Stimulated activated CD4-positive, alpha-beta T cell treated with anti-CD3 and anti-CD28 coated beads, Interleukin-12 subunit alpha, Interleukin-12 subunit beta, amount 100 ng/mL, for 48 hours (primary cell): ENCODE data around the gene YIPF2.
"Not testable (repeated sequence)": the region's sequence is repeated elsewhere in the genome, so short reads cannot be mapped to it uniquely, and the experiment has no call there.

Source experiments
- DNase-seq, 3 donors: peaks; one replicate each; pipeline ENCODE4 v3.0.0-alpha.2; 2020; ENCODE audit warnings: low read depth in 2 of 3, low spot score in 1 of 3

Gene YIPF2

DNA sequence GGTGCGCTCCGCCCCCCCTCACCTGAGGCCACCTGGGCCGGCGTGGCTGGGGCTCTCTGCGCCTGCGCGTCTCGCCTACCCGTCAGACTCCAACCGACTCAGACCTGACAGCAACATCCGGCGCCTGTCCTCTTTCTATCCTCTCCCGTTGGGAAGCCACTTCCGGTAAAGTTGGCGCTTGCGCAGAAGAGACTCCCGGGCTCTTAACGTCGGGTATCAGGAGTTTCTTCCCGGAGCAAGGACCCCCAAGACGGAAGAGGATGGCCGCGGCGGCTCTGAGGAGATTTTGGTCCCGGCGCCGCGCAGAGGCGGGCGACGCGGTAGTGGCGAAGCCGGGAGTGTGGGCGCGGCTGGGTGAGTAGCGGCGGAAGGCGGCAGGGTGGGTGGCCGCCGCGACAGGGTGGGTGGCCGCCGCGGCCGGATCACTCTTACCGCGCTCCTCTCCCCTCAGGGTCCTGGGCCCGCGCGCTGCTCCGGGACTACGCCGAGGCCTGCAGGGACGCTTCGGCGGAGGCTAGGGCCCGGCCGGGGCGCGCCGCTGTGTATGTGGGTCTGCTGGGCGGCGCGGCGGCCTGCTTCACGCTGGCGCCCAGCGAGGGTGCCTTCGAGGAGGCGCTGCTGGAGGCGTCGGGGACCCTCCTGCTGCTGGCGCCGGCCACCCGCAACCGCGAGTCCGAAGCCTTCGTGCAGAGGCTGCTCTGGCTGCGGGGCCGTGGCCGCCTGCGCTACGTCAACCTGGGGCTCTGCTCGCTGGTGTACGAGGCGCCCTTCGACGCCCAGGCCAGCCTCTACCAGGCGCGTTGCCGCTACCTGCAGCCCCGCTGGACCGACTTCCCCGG is at the start of gene YIPF2, which contains the start of gene TIMM29:
TSS of gene YIPF2 (minus strand) at position 77 of the 839 bp plus-strand sequence. CDS start 229 bp downstream, outside the sequence.
TSS of gene TIMM29 (plus strand) at position 249 of the 839 bp plus-strand sequence. CDS start at position 261, 12 bp downstream.
- peak; percentile 93 to 97 (median 95) for DNase-seq

DNA sequence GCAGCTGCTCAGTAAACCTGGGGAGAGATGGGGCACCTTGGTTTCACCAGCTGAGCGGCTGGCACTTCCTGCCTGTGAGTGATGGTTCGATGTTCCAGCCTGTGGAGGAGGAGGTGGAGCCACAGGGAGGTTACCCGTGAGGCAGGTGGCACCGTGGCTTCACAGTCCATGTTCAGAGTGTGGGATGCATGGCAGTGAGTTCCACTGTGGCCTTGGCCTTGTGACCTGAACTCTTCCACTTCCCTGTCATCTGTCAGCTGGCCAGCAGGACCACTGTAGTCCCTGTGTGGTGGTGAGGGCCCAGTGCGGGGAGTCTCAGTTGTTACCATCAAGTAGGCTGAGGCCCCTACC is 49.3 kb upstream of the YIPF2 start:
- no peak for DNase-seq

DNA sequence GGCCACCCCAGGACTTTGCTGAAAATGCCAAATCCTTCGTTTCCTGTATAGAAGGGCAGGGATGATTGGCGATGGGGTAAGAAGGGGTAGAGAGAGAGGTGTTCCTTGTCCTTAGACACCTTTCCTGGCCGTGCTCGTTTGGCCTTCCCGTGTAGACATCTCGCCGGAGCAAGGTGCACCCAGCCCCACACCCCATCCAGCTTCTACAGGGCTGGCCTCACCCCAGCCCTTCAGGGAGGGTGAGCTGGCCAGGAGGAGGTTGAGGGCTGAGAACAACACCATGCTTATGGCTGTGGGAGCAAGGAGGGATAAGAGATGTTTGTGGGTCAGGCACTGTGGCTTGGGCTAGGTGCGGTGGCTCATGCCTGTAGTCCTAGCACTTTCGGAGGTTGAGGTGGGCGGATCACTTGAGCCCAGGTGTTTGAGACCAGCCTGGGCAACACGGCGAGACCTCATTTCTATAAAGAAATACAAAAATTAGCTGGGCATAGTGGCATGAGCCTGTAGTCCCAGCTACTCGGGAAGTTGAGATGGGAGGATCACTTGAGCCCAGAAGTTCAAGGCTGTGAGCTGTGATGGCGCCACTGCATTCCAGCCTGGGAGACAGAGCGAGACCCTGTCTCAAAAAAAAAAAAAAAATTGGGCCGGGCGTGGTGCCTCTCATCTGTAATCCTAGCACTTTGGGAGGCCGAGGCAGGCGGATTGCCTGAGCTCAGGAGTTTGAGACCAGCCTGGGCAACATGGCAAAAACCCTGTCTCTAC is 47.9 kb upstream of the YIPF2 start:
- no peak for DNase-seq

DNA sequence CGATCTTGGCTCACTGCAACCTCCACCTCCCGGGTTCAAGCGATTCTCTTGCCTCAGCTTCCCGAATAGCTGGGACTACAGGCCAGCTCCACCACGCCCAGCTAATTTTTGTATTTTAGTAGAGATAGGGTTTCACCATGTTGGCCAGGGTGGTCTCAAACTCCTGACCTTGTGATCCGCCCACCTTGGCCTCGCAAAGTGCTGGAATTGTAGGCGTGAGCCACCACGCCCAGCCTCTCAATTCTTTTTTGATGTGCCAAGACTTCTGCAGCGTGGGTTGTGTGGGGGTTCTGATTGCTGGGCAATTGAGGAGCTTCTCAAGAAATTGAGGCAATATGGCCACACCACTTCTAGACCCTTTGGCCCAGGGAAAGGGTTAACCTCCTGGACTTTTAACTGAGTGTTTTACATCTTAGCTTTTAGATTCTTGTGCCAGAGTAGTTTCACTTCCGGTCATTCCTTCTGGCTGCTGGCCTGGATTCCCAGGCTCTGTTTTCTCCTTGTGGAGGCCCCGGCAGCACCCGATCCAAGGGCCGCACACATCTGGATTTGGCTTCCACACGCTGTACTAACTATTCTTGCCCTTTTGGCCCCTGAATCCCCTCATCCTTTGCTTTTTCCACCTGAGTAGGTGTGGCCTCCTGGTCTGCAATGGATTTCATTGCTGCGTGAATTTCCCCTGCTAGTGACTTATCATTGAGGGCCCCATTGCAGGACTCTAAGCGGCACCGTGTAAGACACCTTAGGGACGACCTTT is 47.1 kb upstream of the YIPF2 start:
- no peak for DNase-seq

DNA sequence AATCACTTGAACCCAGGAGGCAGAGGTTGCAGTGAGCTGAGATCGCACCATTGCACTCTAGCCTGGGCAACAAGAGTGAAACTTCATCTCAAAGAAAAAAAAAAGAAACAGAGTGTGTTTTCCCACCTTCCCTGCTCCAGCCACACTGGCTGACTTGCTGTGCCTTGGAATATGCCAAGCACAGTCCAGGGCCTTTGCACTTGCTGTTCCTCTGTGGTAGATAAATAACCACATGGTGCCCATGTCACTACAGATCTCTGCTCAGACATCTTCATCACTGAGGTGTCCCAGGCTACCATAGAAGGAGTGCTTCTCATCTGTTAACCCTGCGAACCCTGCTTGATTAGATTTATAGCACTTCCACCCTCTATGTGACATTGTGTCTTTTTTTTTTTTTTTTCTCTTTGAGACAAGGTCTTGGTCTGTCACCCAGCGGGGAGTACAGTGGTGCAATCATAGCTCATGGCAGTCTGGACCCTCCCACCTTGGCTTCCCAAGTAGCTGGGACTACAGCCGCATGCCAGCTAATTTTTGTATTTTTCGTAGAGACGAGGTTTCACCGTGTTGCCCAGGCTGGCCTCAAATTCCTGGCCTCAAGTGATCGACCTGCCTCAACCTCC is 42.8 kb upstream of the YIPF2 start:
- DNase-seq = no peak

DNA sequence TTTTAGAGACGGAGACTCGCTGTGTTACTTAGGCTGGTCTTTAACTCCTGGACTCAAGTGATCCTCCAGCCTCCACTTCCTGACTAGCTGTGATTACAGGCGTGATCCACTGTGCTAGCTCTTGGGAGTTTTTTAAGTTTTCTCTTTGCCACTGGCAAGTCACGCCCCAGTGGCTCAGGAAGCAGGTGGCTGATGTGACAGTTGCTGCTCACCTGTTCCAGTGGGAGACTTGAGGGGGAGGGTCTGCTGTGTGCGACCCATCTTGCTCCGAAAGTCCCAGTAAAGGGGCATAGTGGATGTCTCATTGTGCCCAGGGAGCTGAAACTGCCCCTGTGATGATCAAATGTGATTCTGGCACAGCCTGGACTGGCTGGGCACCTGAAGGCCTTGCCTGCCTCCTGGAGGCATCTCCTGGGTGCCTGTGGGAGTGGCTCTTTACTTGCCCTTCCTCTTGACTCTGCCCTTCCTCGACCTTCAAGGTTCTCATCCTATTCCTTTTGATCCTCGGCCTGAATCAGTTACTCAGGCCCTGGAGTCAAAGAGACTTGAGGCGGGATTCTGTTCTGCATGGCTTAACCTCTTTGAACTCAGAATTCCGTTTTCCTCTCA is 40.2 kb upstream of the YIPF2 start:
- DNase-seq = no peak

DNA sequence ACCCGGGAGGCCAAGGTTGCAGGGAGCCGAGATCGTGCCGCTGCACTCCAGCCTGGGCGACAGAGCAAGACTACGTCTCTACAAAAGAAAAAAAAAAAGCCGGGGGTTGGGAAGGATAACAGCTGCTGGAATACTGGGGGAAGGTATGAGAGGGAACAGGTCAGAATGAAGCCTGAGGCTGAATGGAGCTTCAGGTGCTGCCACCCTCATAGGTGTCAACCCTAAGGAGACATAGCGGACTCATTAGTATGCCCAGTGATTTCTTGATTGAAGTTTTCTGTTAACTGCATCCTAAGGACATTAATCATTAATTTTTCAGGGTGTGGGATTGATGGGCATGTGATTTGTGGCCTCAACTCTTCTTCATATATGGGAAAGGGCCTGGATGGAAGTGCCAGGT is 38.4 kb upstream of the YIPF2 start:
- no peak for DNase-seq

DNA sequence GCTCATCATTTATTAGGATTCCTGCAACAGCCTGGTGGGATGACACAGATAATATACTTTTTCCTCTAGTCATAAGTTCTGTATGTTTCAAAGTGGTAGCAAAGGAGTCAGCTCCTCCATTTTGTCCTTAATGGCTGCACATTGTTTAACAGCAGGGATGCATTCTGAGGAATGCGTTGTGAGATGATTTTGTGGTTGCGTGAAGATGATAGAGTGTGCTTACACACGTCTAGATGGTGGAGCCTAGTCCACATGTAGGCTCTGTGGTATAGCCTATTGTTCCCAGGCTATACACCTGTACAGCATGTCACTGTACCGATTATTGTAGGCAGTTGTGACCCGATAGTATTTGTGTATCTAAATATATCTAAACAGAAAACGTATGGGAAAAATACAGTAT is 37.0 kb upstream of the YIPF2 start:
- no peak for DNase-seq

DNA sequence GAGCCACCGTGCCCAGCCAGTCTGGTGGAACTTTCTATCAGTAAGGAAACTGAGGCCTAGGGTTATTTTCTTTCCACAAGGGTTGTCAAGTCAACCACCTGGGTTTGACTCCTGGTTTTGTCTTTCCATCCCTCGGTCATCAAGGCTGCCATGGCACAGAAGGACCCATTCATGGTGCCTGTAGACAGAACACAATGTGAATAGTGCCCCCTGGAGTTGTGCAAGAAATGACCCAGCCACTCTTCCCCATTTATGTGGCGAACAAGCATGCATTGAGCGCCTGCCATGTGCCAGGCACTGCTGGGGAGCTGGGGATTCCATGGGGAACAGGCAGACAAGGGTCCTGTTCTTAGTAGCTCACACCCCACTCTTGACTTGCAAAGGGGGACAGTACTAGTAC is 36.5 kb upstream of the YIPF2 start:
- no peak for DNase-seq

DNA sequence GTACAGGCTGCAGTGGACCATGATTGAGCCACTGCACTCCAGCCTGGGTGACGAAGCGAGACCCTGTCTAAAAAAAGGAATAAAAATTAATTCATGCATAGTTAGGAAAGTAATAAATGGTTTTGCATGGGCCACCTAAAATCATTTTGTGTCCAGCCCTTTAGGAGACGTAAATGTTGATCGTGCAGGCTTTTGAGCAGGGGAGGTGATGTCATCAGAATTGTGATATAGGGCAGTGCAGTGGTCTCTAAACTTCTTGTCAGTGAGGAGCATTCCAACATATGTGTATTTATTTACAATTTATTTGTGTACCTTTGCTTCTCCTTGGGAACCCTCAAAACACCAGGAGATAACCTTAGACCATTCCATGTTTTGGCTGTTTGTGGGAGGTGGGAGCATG is 35.4 kb upstream of the YIPF2 start:
- DNase-seq = no peak

DNA sequence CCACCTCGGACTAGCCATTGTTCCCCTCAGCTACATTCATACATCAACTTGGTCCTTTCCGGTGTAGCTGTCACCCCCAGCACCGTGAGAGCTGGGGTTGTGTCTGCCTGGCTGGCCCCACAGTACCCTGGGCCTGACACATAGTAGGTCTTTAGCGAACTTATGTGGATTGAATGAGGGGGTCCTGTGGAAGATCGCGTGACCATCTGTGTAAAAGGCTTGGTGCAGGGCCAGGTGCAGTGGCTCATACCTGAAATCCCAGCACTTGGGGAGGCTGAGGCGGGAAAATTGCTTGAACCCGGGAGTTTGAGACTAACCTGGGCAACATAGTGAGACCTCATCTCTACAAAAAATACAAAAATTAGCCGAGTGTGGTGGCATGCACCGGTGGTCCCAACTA is 34.4 kb upstream of the YIPF2 start:
- no peak for DNase-seq

DNA sequence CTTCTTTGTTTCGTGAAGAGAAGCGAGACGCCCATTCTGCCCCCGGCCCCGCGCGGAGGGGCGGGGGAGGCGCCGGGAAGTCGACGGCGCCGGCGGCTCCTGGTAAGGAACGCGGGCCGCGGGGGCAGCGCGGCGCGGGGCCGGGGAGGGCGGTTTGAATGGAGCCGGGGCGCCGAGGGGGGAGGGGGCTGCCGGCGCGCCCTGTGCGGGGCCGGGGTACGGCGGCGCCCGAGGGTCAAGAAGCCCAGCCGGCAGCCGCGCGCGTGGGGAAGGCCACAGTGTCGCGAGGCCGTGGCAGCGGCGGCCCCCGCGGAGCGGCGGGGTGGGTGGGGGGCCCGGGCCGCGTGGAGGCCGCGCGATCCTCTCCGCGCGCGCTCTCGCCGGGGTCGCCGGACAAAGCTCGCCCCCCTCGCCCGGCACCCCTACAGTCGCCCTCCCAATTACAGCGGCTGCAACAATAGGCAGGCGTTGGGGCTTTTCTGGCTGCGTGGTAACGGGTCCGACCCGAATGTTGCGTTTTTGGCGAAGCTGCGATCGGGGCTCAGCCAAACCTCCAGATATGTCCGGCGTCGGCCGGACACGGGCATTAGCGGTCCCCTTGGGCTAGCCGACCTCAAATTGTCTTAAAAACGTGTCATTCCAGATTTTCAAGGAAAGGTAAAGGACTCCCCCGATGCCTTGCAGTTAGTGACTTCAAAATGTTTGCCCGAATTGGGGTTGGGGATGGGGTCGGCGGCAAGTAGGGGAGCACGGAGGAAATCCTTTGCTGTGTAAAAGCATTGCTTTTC is 32.8 kb upstream of the YIPF2 start:
- no peak for DNase-seq

DNA sequence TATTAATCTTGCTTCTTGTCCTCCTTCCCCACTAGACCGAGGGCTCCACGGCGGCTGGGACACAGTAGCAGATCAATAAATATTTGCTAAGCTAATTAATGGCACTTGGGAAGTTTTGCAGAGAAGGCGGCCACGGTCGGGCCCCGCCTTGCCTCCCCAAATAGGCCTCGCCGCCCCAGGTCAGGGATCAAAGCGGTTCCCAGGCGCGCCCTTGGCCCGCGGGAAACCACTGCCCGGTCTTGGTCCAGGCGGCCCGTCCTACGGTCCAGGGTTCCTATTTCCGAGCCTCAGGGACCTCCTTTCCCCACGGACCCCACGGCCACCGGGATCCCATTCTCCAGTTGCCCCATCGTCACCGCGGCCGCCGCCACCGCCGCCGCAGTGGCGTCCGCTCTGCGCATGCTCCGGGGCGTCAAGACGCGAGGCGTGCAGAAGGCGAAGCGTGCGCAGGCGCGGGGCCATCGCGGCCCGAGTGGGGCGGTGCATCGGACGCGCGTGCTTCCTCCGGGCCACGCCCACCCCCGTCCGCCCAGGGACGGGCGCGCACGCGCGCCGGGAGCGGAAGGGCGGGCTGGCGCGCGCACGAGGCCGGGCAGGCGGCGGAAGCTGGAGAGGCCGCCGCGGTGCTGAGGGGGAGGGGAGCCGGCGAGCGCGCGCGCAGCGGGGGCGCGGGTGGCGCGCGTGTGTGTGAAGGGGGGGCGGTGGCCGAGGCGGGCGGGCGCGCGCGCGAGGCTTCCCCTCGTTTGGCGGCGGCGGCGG is 32.1 kb upstream of the YIPF2 start, which contains the start of gene SMARCA4:
TSS of gene SMARCA4 (plus strand) at position 717 of the 759 bp plus-strand sequence. CDS start 23,122 bp downstream, outside the sequence.
- DNase-seq = peak; percentile 92 to 98 (median 97)

DNA sequence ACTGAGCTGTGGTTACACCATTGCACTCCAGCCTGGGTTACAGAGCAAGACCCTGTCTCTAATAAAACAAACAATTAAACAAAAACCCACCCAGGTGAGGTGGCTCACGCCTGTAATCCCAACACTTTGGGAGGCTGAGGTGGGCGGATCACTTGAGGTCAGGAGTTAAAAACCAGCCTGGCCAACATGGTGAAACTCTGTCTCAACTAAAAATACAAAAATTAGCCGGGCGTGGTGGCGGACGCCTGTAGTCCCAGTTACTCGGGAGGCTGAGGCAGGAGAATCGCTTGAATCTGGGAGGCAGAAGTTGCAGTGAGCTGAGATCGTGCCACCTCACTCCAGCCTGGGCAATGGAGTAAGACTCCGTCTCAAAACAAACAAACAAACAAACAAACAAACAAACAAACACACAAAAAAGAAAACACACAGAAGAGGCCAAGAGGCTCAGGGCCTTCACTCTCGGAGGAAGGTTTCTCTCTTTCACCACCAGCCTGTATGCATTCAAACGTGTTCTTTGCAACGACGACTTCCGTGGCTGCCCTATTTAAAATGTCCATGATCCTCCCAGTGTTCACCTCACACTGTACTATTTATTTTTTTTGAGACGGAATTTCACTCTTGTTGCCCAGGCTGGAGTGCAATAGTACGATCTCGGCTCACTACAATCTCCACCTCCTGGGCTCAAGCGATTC is 31.0 kb upstream of the YIPF2 start:
- DNase-seq = not testable (repeated sequence)

DNA sequence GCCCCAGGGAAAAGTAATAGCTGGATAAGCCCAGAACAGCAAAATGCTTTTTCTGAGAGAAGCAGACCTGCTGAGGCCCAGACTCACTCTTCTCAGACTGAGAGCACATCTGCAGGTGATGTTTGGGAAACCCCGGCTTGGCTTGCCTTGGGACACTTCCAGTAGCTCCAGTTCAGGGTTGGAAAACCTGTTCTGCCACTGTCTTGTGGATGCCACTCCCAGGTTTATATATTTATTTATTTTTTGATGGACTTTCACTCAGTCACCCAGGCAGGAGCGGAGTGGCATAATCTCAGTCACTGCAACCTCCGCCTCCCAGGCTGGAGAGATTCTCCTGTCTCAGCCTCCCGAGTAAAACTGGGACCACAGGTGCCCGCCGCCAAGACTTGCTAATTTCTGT is 24.4 kb upstream of the YIPF2 start:
- DNase-seq = no peak

DNA sequence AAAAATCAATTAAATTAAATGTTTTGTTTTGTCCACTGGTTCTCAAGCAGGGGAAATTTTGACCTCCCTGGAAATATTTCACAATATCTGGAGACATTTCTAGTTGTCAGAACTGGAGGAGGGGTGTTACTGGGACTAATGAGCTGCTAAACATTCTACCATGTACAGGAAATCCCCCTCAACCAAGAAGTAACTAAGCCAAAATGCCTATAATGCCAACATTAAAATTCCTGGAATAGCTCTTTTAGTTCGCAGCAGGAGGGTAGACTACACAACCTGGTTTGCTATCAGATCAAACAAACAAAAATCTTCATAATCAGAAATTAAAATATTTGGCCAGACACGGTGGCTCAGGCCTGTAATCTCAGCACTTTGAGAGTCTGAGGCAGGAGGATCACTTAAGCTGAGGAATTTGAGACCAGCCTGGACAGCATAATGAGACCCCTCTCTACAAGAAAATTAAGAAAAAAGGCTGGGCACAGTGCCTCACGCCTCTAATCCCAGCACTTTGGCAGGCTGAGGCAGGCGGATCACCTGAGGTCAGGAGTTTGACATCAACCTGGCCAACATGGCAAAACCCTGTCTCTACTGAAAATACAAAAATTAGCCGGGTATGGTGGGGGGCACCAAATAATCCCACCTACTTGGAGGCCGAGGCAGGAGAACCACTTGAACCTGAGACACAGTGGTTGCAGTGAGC is 18.7 kb upstream of the YIPF2 start:
- DNase-seq = no peak

DNA sequence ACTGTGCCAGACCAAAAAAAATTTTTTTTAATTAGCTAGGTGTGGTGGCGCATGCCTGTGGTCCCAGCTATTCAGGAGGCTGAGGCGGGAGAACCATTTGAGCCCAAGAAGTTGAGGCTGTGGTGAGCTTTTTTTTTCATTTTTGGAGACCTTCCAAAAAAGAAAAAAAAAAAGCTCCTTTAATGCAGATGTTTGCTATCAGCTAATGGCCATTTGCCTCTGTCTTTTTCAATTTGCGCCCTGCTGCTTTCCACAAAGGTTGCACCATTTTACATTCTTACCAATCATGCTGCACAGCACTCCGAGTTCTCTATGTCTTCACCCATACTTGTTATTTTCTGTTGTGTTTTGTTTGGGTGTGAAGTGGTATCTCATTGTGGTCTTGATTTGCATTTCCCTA is 16.8 kb upstream of the YIPF2 start:
- DNase-seq = no peak

DNA sequence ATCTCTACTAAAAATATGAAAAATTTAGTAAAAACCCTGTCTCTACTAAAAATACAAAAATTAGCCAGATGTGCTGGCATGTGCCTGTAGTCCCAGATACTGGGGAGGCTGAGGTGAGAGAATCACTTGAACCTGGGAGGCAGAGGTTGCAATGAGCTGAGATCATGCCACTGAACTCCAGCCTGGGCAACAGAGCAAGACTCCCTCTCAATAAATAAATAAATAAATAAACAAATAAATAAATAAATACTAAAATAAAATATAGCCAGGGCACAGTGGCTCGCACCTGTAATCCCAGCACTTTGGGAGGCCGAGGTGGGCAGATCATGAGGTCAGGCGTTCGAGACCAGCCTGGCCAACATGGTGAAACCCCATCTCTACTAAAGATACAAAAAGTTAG is 15.0 kb upstream of the YIPF2 start:
- DNase-seq = not testable (repeated sequence)
